ENCODE results near the gene DNAJC3.

Gene DNAJC3, protein sequence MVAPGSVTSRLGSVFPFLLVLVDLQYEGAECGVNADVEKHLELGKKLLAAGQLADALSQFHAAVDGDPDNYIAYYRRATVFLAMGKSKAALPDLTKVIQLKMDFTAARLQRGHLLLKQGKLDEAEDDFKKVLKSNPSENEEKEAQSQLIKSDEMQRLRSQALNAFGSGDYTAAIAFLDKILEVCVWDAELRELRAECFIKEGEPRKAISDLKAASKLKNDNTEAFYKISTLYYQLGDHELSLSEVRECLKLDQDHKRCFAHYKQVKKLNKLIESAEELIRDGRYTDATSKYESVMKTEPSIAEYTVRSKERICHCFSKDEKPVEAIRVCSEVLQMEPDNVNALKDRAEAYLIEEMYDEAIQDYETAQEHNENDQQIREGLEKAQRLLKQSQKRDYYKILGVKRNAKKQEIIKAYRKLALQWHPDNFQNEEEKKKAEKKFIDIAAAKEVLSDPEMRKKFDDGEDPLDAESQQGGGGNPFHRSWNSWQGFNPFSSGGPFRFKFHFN

DNA sequence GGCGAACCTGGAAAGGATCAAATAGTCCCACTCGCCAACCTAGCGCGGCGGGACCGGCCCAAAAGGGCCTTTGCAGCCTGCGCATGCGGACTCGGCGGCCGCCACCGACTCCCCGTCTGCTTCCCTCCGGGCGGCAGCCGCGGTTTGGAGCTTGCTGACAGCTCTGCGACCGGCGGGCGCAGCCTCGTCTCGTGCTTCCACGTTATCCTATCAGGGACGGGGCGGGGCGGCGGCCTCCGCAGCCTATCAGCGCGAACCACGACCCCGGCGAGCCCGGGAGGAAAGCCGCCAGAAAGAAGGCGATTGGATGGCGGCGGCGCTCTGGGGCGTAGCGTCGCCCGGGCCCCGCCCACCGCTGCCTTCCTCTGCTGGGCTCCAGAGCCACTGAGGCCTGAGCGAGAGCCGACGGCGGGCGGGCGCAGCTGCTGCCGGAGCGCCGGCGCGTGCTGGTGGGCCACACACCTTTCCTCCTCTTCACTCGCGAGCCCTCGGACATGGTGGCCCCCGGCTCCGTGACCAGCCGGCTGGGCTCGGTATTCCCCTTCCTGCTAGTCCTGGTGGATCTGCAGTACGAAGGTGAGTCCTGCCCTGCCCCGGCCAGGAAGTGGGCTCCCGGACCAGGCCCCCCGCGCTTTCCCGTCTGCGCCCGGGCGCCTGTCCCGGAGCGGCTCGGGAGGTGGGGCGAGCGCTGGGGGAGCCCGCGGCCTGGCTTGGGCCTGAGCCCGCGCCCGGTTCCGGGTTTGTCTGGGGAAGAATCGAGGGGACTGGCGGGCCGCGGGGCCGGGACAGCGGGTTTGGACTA, at the start of gene DNAJC3:
DNAJC3 (plus strand) TSS at position 378 of the 802 bp plus-strand sequence; CDS start at position 495, 117 bp downstream.
- peak within 1 kb of the TSS; percentile 92 for H3K4me3 Mint-ChIP-seq
- H3K27ac Mint-ChIP-seq, result peak within 1 kb of the TSS; percentile 93
- H3K9me3 Mint-ChIP-seq, result peaks cover 10% of the 10 kb centered on the region
- H3K4me1 Mint-ChIP-seq, result peaks cover 58% of the 10 kb centered on the region
- H3K36me3 Mint-ChIP-seq (ENCODE audit: low read depth), result peaks cover 24% of the 10 kb centered on the region
- ATAC-seq (peak; percentile 97), DNase-seq (peak; percentile 97)
- no peaks in the 10 kb centered on the region for H3K27me3 Mint-ChIP-seq

DNA sequence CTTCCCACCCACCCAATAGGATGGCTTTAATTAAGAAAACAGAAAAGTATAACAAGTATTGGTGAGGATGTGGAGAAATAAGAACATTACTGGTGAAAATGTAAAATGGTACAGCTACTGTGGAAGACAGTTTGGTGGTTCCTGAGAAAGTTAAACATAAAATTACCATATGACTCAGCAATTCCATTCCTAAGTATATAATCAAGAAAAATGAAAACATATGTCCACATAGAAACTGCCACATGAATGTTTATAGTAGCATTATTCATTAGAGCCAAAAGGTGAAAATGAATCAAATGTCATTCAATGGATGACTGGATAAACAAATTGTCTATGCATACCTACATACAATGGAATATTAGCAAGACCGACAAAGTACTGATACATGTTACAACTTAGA, 49.3 kb upstream of the DNAJC3 start:
- DNase-seq (no peak), ATAC-seq (no peak)
- Mint-ChIP-seq H3K9me3 (no peaks in the 10 kb centered on the region), H3K27me3 (peaks cover 8% of the 10 kb centered on the region), H3K4me1 (no peaks in the 10 kb centered on the region), H3K4me3 (no peak overlapping the region), H3K27ac (no peak overlapping the region), H3K36me3 (ENCODE audit: low read depth) (no peaks in the 10 kb centered on the region)

DNA sequence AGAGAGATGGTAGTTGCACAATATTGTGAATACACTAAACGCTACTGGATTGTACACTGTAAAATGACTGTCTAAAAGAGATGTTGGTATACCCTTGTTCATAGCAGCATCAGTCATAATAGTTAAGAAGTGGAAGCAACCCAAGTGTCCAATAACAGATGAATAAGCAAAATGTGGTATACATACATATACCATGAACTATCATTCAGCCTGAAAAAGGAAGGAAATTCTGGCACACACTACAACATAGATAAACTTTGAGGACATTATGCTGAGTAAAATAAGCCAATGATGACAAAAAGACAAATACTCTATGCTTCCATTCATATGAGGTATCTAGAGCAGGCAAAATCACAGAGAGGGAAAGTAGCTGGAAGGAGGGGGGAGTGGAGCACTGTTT, 48.5 kb upstream of the DNAJC3 start:
- no peaks in the 10 kb centered on the region for H3K36me3 Mint-ChIP-seq (ENCODE audit: low read depth)

DNA sequence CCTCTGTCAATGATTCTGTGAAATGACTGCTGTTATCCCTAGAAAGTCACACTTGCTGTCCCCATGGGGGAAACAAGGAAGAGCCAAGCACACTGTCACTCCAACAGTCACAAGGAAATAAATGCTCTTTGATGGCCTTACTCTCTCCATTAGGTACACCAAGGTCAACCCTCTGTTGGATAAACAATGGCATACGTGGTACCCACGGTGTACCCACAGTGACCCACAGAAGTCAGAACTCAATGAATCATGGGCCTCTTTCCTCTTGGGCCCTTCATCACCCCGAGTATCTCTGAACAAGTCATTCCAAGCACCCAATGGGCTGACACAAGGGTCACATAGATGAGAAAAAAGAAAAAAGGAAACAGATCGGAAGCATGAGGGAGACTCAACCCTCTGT, 47.9 kb upstream of the DNAJC3 start:
- no peak overlapping the region for H3K4me3 Mint-ChIP-seq
- H3K27me3 Mint-ChIP-seq, result peaks cover 10% of the 10 kb centered on the region
- ATAC-seq (no peak), DNase-seq (no peak)
- no peaks in the 10 kb centered on the region for H3K4me1 Mint-ChIP-seq
- no peaks in the 10 kb centered on the region for H3K36me3 Mint-ChIP-seq (ENCODE audit: low read depth)
- no peak overlapping the region for H3K27ac Mint-ChIP-seq
- H3K9me3 Mint-ChIP-seq, result no peaks in the 10 kb centered on the region

More for the DNA sequence above, 48.5 kb upstream of the DNAJC3 start:
- no peak overlapping the region for H3K27ac Mint-ChIP-seq
- peaks cover 9% of the 10 kb centered on the region for H3K27me3 Mint-ChIP-seq
- H3K4me3 Mint-ChIP-seq, result no peak overlapping the region
- H3K9me3 Mint-ChIP-seq, result no peaks in the 10 kb centered on the region
- ATAC-seq (no peak), DNase-seq (no peak)
- no peaks in the 10 kb centered on the region for H3K4me1 Mint-ChIP-seq

DNA sequence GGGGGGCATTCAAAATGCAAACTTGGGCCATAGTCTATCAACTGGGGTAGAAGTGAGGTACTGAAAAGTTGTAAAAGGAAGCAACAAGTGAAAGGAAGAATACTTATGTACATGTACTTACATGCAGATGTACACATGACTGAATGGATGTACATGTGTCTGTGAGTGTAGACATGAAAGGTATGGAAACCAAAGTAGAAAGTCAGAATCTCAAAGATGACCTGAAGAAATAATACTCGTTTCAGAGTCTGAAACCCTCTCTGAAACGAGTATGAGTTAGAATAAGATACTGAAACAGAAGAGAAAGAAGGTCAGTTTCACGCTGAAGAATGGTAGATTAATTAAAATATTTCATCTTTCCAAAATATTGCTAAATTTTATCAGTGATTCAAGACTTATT, 46.3 kb upstream of the DNAJC3 start:
- ATAC-seq (no peak), DNase-seq (no peak)
- peaks cover 11% of the 10 kb centered on the region for H3K27me3 Mint-ChIP-seq
- no peaks in the 10 kb centered on the region for H3K9me3 Mint-ChIP-seq
- H3K36me3 Mint-ChIP-seq (ENCODE audit: low read depth), result no peaks in the 10 kb centered on the region
- H3K4me3 Mint-ChIP-seq, result no peak overlapping the region
- H3K27ac Mint-ChIP-seq, result no peak overlapping the region
- no peaks in the 10 kb centered on the region for H3K4me1 Mint-ChIP-seq

DNA sequence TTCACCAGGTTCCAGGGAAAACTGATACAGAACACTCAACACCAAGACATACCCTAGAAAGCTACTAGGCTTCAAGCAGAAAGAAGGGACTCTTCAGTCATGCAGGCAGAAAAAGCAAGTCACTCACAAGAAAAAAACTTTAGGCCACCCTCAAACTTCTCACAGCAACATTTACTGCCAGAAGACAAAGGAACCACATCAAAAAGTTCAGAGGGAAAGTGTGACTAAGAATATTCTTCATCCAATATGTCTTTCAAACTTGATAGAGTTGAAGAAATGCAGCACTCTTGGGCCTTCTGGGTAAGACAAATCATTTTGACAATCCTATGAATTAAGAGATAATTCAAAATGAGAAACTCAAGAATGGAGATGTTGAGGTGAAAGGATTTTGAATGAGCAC, 40.1 kb upstream of the DNAJC3 start:
- DNase-seq (no peak), ATAC-seq (peak; percentile 75)
- H3K27ac Mint-ChIP-seq, result no peak overlapping the region
- H3K36me3 Mint-ChIP-seq (ENCODE audit: low read depth), result no peaks in the 10 kb centered on the region
- H3K4me1 Mint-ChIP-seq, result peaks cover 9% of the 10 kb centered on the region
- no peaks in the 10 kb centered on the region for H3K9me3 Mint-ChIP-seq
- no peak overlapping the region for H3K4me3 Mint-ChIP-seq
- H3K27me3 Mint-ChIP-seq, result peaks cover 26% of the 10 kb centered on the region

DNA sequence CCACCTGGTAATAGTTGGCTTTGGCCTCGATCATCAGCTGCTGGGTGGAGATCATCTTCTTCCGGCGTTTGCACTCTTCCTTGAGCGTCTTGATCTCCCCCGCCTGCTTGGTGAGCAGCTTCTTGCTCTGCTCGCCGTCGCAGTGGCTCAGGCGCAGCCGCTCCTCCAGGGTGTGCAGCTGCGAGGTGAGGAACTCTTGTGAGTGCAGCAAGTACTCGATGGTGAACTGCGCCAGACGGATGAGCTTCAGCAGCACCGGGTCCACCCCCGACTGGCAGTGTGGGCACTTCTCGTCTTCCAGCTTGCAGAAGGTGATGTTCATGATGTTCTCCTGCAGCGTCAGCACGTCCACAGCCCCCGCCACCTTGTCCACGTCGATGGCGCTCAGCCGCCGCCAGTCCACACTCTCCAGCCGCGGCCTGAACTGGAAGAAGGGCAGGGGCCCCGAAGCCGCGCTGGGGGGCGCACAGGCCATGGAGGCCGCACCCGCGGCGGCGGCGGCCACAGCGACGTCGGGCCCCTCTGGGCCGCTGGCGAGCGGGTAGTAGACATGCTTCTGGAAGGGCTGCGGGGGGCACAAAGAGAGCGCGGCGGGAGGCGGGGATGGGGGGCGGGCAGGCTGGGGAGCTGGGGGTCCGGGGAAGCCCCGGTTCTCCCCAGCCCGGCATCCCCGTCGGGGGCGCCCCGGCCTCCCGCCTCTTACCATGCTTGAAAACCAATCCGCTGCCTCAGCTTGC, 35.5 kb upstream of the DNAJC3 start:
- ATAC-seq (no peak), DNase-seq (no peak)
- Mint-ChIP-seq H3K36me3 (ENCODE audit: low read depth) (no peaks in the 10 kb centered on the region), H3K27ac (no peak overlapping the region), H3K9me3 (no peaks in the 10 kb centered on the region), H3K4me3 (no peak overlapping the region), H3K27me3 (peaks cover 43% of the 10 kb centered on the region), H3K4me1 (peaks cover 16% of the 10 kb centered on the region)

DNA sequence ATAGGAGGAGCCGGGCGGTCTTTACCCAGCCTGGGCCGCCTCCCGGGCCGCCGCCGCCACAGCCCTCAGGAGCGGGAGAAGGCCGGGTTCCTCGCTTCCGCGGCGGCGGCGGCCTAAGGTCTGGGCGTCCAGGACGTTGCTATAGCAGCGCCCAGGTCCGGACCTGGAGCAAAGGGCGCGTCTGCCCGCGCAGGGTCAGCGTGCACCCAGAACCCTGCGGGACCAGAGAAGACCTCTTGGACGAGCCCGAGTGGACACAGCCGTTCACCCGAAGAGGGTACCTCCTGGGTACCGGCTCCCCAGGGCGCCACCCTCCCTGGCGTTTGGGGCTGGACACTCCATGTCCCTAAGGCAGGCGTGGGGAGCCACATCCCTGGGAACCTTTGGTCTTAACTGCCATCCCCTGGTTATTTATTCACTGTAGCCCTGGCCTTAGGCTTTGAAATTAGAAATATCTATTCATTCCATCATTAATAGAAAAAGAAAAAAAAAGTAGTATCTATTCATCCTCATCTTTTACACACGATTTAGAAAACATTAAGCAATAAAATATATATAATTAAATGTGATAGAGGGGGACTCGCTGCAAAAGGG, 34.8 kb upstream of the DNAJC3 start:
- no peaks in the 10 kb centered on the region for H3K36me3 Mint-ChIP-seq (ENCODE audit: low read depth)
- H3K9me3 Mint-ChIP-seq, result no peaks in the 10 kb centered on the region
- H3K4me1 Mint-ChIP-seq, result peaks cover 9% of the 10 kb centered on the region
- H3K27me3 Mint-ChIP-seq, result peaks cover 47% of the 10 kb centered on the region
- no peak overlapping the region for H3K4me3 Mint-ChIP-seq
- peak; percentile 34 for ATAC-seq
- peak; percentile 21 for DNase-seq
- no peak overlapping the region for H3K27ac Mint-ChIP-seq

DNA sequence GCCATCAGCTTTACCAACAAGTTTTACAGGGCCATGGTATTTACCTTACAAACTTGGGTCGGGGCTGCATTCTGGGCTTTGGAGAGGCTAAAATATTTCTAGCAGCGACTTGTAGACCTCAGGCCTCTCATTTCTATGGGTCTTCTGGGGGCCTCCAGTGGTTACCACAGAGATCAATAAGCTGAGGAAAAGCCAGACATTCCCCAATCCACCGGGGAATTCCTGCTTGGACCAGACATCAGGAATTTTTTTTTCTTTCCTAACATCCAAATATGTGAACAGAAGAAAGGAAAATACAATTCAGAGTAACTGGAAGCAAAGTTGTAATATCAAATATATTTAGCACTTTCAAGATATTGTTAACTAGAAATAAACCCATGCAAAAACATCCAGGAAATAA, 33.9 kb upstream of the DNAJC3 start:
- Mint-ChIP-seq H3K36me3 (ENCODE audit: low read depth) (no peaks in the 10 kb centered on the region), H3K27me3 (peaks cover 51% of the 10 kb centered on the region), H3K4me3 (no peak overlapping the region)

DNA sequence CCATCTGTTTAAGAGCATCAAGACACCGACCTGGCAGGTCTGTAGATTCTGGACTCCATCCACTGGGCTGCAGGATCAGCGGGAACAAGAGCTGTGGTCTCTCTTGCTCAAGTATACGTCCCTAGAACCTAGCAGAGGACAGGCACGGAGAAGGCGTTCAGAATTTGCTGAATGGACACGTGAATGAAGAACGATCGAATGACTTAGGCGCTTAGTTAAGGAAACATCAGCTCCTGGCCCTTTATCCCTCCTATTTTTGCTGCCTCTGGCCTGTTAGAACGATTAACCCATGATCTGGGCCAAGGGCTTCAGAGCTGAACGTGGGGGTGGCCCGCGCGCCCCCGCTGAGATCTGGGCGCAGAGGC, 33.4 kb upstream of the DNAJC3 start:
- Mint-ChIP-seq H3K4me1 (peaks cover 9% of the 10 kb centered on the region), H3K36me3 (ENCODE audit: low read depth) (no peaks in the 10 kb centered on the region), H3K27me3 (peaks cover 51% of the 10 kb centered on the region), H3K9me3 (no peaks in the 10 kb centered on the region), H3K4me3 (peak overlapping the region; percentile 45), H3K27ac (no peak overlapping the region)
- no peak for ATAC-seq
- no peak for DNase-seq

More for the DNA sequence above, 33.9 kb upstream of the DNAJC3 start:
- H3K27ac Mint-ChIP-seq, result no peak overlapping the region
- H3K4me1 Mint-ChIP-seq, result peaks cover 9% of the 10 kb centered on the region
- ATAC-seq (no peak), DNase-seq (no peak)
- no peaks in the 10 kb centered on the region for H3K9me3 Mint-ChIP-seq

DNA sequence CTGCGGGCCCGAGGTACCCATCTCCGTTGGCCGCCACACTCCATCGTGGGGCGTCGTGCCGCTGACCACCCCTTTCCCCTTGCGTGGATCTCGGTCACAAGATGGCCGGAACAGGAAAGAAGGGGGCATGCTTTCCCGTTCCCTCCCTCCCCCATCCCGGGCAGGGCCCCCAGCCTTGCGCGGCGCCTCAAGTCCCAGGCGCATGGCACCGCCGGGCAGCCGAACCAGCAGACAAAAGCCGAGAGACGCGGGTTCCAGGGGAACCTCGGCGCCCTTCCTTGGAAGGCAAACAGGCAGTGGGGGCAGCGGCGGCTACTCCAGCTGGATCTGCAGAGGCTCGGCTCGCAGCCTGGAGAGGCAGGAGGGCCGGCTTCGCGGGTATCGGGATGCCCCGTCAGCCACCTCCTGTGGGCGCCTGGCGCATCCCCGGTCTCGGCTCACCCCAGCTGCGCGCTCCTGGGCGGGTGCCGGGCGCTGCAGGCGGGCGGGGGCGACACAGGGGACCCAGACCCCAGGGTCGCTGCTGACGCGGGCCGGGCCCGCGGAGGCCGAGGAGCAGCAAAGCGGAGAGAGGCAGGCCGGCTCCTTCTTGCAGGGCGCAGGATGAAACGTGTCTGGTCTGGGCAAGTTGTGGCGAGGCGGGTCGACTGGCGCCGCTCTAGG, 32.9 kb upstream of the DNAJC3 start:
- Mint-ChIP-seq H3K36me3 (ENCODE audit: low read depth) (no peaks in the 10 kb centered on the region), H3K27ac (no peak overlapping the region), H3K9me3 (no peaks in the 10 kb centered on the region), H3K4me3 (peak overlapping the region; percentile 65), H3K4me1 (peaks cover 9% of the 10 kb centered on the region), H3K27me3 (peaks cover 48% of the 10 kb centered on the region)
- peak; percentile 7 for DNase-seq
- ATAC-seq, result peak; percentile 39

DNA sequence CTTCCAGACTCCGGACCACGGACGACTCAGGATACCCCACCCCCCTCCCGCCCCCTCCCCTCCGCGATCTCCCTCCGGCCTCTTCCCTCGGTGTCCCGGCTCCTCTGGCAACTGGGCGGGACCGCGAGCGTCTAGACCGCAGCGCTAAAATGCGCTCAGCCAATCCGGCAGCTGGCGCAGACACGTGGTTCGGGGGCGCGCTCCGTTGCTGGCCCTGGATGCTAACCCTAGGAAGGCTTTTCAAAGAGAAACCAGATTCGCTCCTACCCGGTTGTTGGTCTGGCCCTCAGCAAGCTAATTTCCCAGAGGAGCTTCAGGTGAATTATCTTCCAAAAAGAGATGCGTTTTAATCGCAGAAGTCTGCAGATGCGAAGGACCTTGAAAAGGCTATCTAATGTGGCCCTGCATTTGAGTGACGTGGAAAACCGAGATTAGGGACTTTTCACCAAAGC, 32.3 kb upstream of the DNAJC3 start, which contains the start of gene DZIP1:
DZIP1 (minus strand) TSS at position 106 of the 452 bp plus-strand sequence. CDS start 2,677 bp downstream, outside the sequence.
- no peaks in the 10 kb centered on the region for H3K36me3 Mint-ChIP-seq (ENCODE audit: low read depth)
- ATAC-seq (peak; percentile 78), DNase-seq (peak; percentile 36)
- peak within 1 kb of the TSS; percentile 65 for H3K4me3 Mint-ChIP-seq
- no peaks in the 10 kb centered on the region for H3K9me3 Mint-ChIP-seq
- peaks cover 47% of the 10 kb centered on the region for H3K27me3 Mint-ChIP-seq
- peaks cover 9% of the 10 kb centered on the region for H3K4me1 Mint-ChIP-seq
- no peak within 1 kb of the TSS for H3K27ac Mint-ChIP-seq

DNA sequence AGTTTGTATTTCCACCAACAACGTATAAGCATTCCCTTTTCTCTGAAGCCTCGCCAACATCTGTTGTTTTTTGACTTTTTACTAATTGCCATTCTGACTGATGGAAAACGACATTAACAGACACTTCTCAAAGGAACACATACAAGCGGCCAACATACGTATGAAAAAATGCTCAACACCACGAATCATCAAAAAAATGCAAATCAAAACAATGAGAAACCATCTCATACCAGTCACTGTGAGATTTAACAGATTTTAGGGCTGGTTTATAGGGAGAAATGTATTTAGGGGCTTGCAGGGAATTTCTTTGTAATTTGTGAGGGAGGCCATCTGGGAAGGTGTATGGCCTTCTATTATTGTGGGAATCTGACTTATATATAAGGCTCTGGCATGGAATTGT, 29.6 kb upstream of the DNAJC3 start:
- ATAC-seq, result no peak
- DNase-seq, result no peak

More for the DNA sequence above, 29.6 kb upstream of the DNAJC3 start:
- Mint-ChIP-seq H3K9me3 (no peaks in the 10 kb centered on the region), H3K4me1 (peaks cover 9% of the 10 kb centered on the region), H3K36me3 (ENCODE audit: low read depth) (no peaks in the 10 kb centered on the region), H3K27me3 (peaks cover 30% of the 10 kb centered on the region), H3K27ac (no peak overlapping the region), H3K4me3 (no peak overlapping the region)

Measured in activated naive CD8-positive, alpha-beta T cell treated with anti-CD3 and anti-CD28 coated beads, Interleukin-2, amount 50 U/mL, for 24 hours (primary cell).